Measurements from ENCODE around the gene ITFG2.

The ITFG2 gene

GRCh38 chr12:2826721-2827515 is 14.4 kb downstream of the ITFG2 start:
- no peak for DNase-seq (ENCODE audit: low read depth in 2 of 3, low spot score in 2 of 3)

- no peak for DNase-seq (ENCODE audit: low read depth in 2 of 3, low spot score in 2 of 3)
Measured at GRCh38 chr12:2829275-2829674, 16.8 kb downstream of the ITFG2 start.

DNA sequence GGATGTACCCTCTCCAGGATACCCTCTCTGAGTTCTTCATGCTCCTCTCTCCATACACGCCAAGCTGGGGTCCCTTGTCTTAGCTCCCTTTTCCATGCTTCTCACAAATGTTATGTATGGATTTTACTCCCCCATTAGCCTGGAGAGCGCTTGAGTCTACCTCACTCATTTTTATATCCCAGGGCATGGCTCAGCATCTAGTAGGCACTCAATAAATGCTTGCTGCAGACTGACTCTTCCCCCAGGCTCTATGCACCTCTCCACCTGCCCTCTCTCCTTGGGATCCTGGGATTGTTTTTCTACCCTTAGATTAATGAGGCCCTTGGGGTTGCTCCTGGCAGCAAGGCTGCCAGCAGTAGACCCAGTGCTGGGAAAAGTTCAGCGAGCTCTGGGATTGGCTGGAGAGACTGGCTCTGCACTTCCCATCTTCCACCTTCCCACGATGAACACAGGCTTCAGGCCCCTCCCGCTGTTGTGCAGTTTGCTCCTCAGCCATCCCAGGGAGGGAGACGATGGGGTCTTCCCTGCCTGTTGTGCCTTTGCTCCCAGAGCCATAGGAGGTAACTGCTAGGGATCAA is 20.2 kb downstream of the ITFG2 start:
- no peak for DNase-seq (ENCODE audit: low read depth in 2 of 3, low spot score in 2 of 3)

- no peak for DNase-seq (ENCODE audit: low read depth in 2 of 3, low spot score in 2 of 3)
Measured at GRCh38 chr12:2833327-2833726, 20.9 kb downstream of the ITFG2 start.

- DNase-seq (ENCODE audit: low read depth in 2 of 3, low spot score in 2 of 3) = no peak
Measured at GRCh38 chr12:2833810-2834209, 21.3 kb downstream of the ITFG2 start.

GRCh38 chr12:2834581-2835491 is 22.4 kb downstream of the ITFG2 start, which contains the start of gene NRIP2:
NRIP2 (minus strand) TSS chr12:2835035; CDS start chr12:2834983, 52 bp downstream.
- DNase-seq (ENCODE audit: low read depth in 2 of 3, low spot score in 2 of 3) = no peak

DNA sequence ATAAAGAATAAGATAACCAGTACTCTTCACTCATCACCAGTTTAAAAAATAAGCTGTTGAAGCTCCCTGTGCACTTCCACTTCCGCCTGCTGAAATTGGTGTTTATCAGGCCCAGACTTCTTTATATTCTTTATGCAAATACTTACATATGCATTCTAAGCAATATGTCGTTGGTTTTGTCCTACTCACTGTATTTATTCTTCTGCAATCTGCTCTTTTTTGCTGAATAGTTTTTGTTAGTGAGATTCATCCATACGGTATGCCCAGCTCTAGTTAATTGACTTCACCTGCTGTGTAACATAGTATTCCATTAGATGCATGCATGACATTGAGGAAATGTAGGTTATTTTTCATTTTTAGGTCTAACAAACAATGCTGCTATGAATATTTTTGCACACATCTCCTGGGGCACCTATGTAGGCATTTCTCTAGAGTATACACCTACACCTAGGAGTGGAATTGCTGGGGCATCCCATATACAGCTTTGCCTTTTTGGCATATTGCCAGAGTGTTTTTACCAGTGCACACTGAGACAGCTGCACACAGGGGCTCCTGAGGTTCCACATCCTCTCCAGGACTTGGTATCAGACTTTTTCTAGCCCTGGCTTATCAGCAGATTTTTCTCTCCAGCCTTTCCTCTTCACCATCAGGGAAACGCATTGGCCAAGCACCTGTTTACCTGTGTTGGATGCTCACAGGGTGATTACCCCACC is 23.4 kb downstream of the ITFG2 start:
- DNase-seq (ENCODE audit: low read depth in 2 of 3, low spot score in 2 of 3) = no peak

GRCh38 chr12:2836574-2836973 is 24.1 kb downstream of the ITFG2 start:
- no peak for DNase-seq (ENCODE audit: low read depth in 2 of 3, low spot score in 2 of 3)

DNA sequence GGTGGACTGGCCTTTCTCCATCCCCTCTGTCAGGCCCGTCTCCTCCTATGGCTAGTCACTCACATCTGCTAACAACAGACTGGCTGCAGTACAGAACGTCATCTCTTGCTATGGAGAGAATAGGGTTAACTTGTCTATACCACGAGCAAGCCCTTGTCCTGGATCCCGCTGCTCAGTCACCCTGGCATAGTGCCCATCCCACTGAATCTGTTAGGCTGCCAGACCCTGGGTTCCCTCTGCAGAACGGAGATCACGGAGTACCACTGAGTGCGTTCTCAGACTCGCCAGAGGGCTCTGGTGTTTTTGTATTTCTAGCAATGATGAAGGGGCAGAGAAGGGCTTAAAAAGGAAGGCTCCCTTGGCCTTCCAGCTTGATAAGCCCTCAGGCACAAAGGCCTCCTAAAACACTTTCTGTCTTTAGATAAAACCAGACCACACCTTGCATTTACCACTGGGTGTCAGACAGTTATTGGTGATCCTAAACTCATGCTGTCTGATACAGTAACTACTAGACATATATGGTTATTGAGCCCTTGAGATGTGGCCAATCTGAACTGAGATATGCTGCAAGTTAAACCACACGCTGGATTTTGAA is 28.7 kb downstream of the ITFG2 start:
- no peak for DNase-seq (ENCODE audit: low read depth in 2 of 3, low spot score in 2 of 3)

- DNase-seq (ENCODE audit: low read depth in 2 of 3, low spot score in 2 of 3) = no peak
Measured at GRCh38 chr12:2842948-2843347, 30.5 kb downstream of the ITFG2 start.

DNA sequence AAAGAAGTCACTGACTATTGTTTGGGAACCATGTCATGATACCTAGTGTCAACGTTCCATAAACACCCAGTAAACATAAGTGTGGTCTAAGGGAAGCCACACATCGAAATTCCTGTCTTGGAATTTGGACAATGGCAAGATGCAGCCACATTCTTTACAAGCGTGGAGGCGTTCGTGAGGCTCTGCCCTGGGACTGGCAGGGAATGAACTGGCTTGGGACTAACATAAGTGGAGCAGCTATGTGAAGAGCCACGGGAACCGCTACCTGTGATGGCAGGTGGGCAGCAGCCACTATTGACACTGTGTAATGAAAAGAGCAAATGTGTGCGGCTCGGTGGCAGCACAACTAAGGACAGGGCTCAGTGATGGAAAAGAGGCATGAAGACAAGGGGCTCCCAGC is 32.3 kb downstream of the ITFG2 start:
- no peak for DNase-seq (ENCODE audit: low read depth in 2 of 3, low spot score in 2 of 3)

DNA sequence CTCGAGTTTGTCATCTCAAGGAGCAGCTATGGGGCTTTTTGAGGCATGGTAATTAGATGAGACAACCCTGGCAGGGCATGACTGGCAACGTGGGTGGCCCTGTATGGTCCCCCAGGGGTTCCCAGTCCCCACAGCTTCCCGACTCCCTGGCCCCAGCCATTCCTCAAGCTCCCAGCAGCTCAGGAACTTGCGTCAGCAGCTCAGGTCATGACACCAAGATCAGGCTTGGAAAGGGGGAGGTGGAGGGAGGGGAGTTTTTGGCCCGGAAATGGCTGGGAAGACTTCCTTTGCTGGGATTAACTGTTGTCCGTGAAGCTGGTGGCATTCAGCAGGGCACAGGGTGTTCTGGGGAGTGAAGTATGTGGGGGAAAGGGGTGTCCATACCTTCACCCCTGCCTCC is 32.8 kb downstream of the ITFG2 start:
- no peak for DNase-seq (ENCODE audit: low read depth in 2 of 3, low spot score in 2 of 3)

DNA sequence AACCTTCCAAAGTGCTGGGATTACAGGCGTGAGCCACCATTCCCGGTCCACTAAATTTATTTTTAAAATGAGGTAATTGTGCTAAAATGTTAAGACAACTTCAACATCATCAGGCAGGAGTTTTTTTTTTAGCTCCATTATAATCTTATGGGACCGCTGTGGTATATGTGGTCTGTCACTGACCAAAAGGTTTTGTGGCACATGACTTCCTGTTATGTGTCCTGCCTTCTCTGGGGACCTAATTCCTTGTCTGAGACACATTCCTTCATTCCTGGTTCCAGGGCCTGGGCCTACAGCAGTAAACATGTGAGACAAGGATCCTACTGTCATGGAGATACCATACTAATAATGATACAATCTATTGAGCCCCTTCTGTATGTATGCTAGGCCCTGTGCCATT is 39.5 kb downstream of the ITFG2 start:
- no peak for DNase-seq (ENCODE audit: low read depth in 2 of 3, low spot score in 2 of 3)

- peak in 2 of 3 experiments; percentile 23 to 31 for DNase-seq (ENCODE audit: low read depth in 2 of 3, low spot score in 2 of 3)
Measured at GRCh38 chr12:2853626-2854025, 41.2 kb downstream of the ITFG2 start.

- no peak for DNase-seq (ENCODE audit: low read depth in 2 of 3, low spot score in 2 of 3)
Measured at GRCh38 chr12:2854669-2855453, 42.4 kb downstream of the ITFG2 start.

DNA sequence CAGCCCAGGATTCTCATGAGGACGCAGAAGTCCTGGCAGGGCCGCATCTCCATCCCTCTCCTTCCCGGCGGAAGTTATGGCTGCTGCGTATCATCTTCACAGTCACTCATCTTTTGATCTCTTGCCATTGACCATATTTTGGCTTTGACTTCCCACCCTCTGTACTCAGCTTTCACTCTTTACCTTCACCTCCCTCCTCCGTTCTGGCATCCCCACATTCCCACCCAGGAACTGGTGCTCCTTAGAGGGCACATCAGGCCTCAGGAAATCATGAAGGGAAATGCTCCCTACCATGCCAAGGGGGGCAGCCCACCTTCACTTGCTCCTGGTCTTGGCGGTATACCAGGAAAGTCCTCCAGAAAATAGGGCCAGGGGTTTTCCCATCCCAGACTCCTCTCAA is 43.1 kb downstream of the ITFG2 start:
- DNase-seq (ENCODE audit: low read depth in 2 of 3, low spot score in 2 of 3) = no peak

- no peak for DNase-seq (ENCODE audit: low read depth in 2 of 3, low spot score in 2 of 3)
Measured at GRCh38 chr12:2856051-2856450, 43.6 kb downstream of the ITFG2 start.

DNA sequence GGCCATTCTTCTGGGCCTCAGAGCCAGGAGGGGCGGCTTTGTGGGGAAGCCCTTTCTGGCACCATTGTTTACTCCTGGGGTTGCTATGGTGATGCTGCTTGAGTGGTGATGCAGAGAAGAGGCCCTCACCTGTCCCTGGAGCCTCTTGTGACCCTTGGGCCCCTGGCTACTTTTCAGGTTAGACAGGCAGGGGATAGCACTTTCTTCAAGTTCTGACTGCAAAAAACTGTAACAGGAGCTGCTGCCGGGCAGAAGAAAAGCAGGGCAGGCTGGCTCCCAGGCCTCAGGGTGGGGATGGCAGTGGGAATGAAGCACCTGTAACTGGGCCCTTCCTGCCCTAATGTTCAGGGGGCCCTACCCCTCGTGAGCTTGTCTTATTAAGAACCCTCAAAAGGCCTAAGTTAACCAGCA is 44.6 kb downstream of the ITFG2 start, which contains the start of gene TEX52:
Gene TEX52, minus strand, starts transcription at position 19 of the 411 bp plus-strand sequence. Its CDS starts 13 bp downstream, at position 6.
- no peak for DNase-seq (ENCODE audit: low read depth in 2 of 3, low spot score in 2 of 3)

DNA sequence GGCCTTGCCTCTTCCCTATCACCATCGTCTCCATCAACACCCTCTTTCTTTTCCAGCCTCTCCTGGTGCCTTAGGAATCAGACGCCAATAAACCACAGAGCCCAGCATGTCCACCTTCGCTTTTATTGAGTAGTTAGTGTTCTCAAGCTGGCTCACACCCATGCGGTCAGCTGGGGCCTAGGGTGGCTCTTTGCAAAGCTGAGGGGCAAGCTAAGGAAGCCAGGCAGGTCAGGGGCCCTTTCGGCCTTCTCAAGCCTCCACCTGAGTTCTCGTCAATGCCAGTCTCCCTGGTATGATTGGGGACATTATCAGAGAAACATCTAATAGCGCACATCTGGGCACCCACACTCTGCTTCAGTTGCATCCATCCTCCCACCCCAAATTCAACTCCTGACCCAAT is 45.1 kb downstream of the ITFG2 start:
- no peak for DNase-seq (ENCODE audit: low read depth in 2 of 3, low spot score in 2 of 3)

DNA sequence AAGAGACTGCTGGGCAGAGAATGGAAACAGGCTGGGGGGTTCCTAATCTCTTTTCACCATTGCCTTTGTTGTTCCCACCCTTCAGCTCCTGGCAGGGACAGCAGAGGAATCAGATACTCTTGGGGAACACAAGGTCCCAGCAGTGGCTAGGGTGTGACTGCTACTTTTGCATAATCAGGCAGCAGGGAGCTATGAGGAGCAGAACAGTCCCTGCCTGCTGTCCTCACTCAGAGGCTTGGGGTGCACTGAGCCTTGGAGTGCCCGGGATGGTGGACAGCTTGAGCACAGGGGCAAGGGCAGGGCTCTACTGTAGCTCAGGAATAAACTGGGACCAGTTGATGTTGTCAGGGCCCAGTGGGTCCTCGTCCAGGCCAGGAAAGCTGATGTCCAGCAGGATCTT is 45.9 kb downstream of the ITFG2 start:
- no peak for DNase-seq (ENCODE audit: low read depth in 2 of 3, low spot score in 2 of 3)
